Testis (tissue), 3 donors: Measurements from ENCODE around the gene PRDX2. TPM values are rescaled to one million over a fixed set of nuclear protein-coding genes. Genes with fewer than 3 reads are reported as not detected.

ENCODE experiments used
- DNase-seq: peaks from one replicate; pipeline ENCODE4 v3.0.0-alpha.2; 2019
- H3K27ac ChIP-seq, 2 donors: fragments of 200-600 bp; sonication (generic); one replicate each; pipeline ENCODE4 v1.5.1; 2019
- H3K27me3 ChIP-seq: fragments of 200-600 bp; sonication (generic); one replicate; pipeline ENCODE4 v1.5.1; 2019
- H3K36me3 ChIP-seq: fragments of 200-600 bp; sonication (generic); one replicate; pipeline ENCODE4 v1.5.1; 2017; ENCODE audit warnings: low read depth; ENCODE audit errors: missing control alignments
- H3K4me1 ChIP-seq: fragments of 200-600 bp; sonication (generic); one replicate; pipeline ENCODE4 v1.5.1; 2019
- H3K4me3 ChIP-seq, 2 donors: fragments of 200-600 bp; sonication (generic); one replicate each; pipeline ENCODE4 v1.5.1; 2017 to 2019
- H3K9me3 ChIP-seq: fragments of 200-600 bp; sonication (generic); one replicate; pipeline ENCODE4 v1.5.1; 2017
- CTCF ChIP-seq, 3 experiments: fragments of 450-650 bp in 2 of 3; fragments of 200-600 bp in 1 of 3; sonication (generic) in 1 of 3; IDR thresholded peaks; one replicate each; pipeline ENCODE4 v1.5.1; 2016 to 2019; ENCODE audit warnings: antibody characterized with exemption in 3 of 3, mild to moderate bottlenecking in 2 of 3, moderate library complexity in 1 of 3
- POLR2A ChIP-seq: fragments of 450-650 bp; IDR thresholded peaks from one replicate; pipeline ENCODE4 v1.6.1; 2017; ENCODE audit warnings: antibody characterized with exemption, mild to moderate bottlenecking, moderate library complexity
- WGBS, 2 donors: methylation state at CpG; one replicate each; pipeline ENCODE4 v1.1.5; 2018; 5-methylcytosine and 5-hydroxymethylcytosine counted together
- intact Hi-C: fragments of 100-400 bp; cut with DNase I; formaldehyde crosslinking; loops from one replicate; pipeline ENCODE4 v1.15.1; 2023; ENCODE audit warnings: low total_unique reads
- polyA plus RNA-seq: library from polyadenylated mRNA; stranded (reverse); fragments of 350-450 nt; fragmentation: Illumina TruSeq; extraction: RNeasy Lipid Tissue Mini Kit (QIAGEN cat#74804); gene quantifications from one replicate; pipeline ENCODE4 v1.2.3, GENCODE V29; 2014; ENCODE audit warnings: low read depth, low replicate concordance; ENCODE audit not compliant: insufficient read depth
- total RNA-seq, 2 donors: library from RNA; depleted of rRNA; stranded (reverse); fragments of >200 nt; gene quantifications; one replicate each; pipeline ENCODE4 v1.2.3, GENCODE V29; 2016

The PRDX2 gene
- total and polyA plus RNA-seq, 3 donors from 2014 or later = 72.1 to 117 (median 87.1) TPM

- Histone ChIP-seq H3K4me3 (no peak overlapping the region), H3K9me3 (no peaks in the 10 kb centered on the region), H3K27me3 (no peaks in the 10 kb centered on the region), H3K27ac (peak overlapping the region; percentile 93 to 98), H3K4me1 (peaks cover 68% of the 10 kb centered on the region), H3K36me3 (no peaks in the 10 kb centered on the region)
- 70 to 74% methylated on average over 3 of the region's 3 CpGs for WGBS, 2 donors
- peak; percentile 44 for DNase-seq
- no peak for TF ChIP-seq POLR2A
- no peak for TF ChIP-seq CTCF (IDR thresholded peaks at IDR 0.05)
- intact Hi-C loops = no loop called here
Measured at GRCh38 chr19:12786952-12787351, 14.6 kb downstream of the PRDX2 start.

- WGBS, 2 donors = 49 to 62% methylated on average over 5 to 17 of the region's 18 CpGs
- intact Hi-C loops = no loop called here
- DNase-seq = peak; percentile 64
- no peaks in the 10 kb centered on the region for H3K36me3 ChIP-seq
- no peaks in the 10 kb centered on the region for H3K9me3 ChIP-seq
- TF ChIP-seq POLR2A (no peak), CTCF (IDR thresholded peaks at IDR 0.05) (no peak)
- peaks cover 68% of the 10 kb centered on the region for H3K4me1 ChIP-seq
- peak overlapping the region; percentile 93 to 98 for H3K27ac ChIP-seq
- no peaks in the 10 kb centered on the region for H3K27me3 ChIP-seq
- H3K4me3 ChIP-seq = no peak overlapping the region
Measured at GRCh38 chr19:12786141-12786870, 15.3 kb downstream of the PRDX2 start.

GRCh38 chr19:12785431-12786031 is 16.1 kb downstream of the PRDX2 start:
- WGBS, 2 donors = 70 to 83% methylated on average over 3 to 4 of the region's 4 CpGs
- intact Hi-C loops = no loop called here
- peaks cover 61% of the 10 kb centered on the region for H3K4me1 ChIP-seq
- H3K27me3 ChIP-seq = no peaks in the 10 kb centered on the region
- DNase-seq = peak; percentile 23
- no peaks in the 10 kb centered on the region for H3K9me3 ChIP-seq
- H3K4me3 ChIP-seq = no peak overlapping the region
- TF ChIP-seq CTCF (IDR thresholded peaks at IDR 0.05) (no peak), POLR2A (no peak)
- H3K36me3 ChIP-seq = no peaks in the 10 kb centered on the region
- peak overlapping the region; percentile 93 to 98 for H3K27ac ChIP-seq

- TF ChIP-seq POLR2A (no peak), CTCF (IDR thresholded peaks at IDR 0.05) (no peak)
- Histone ChIP-seq H3K27me3 (no peaks in the 10 kb centered on the region), H3K4me1 (peaks cover 61% of the 10 kb centered on the region), H3K9me3 (no peaks in the 10 kb centered on the region), H3K36me3 (no peaks in the 10 kb centered on the region), H3K27ac (peak overlapping the region; percentile 93 to 98), H3K4me3 (no peak overlapping the region)
- intact Hi-C loops = no loop called here
- DNase-seq = no peak
- WGBS, 2 donors = 51 to 57% methylated on average over 4 to 5 of the region's 5 CpGs
Measured at GRCh38 chr19:12784871-12785430, 16.6 kb downstream of the PRDX2 start.
